Measurements from ENCODE around the gene GOLGA2.

GRCh38 chr9:128253991-128254346 lies 21.8 kb downstream of the GOLGA2 start:
- TF ChIP-seq, protein P1, sequence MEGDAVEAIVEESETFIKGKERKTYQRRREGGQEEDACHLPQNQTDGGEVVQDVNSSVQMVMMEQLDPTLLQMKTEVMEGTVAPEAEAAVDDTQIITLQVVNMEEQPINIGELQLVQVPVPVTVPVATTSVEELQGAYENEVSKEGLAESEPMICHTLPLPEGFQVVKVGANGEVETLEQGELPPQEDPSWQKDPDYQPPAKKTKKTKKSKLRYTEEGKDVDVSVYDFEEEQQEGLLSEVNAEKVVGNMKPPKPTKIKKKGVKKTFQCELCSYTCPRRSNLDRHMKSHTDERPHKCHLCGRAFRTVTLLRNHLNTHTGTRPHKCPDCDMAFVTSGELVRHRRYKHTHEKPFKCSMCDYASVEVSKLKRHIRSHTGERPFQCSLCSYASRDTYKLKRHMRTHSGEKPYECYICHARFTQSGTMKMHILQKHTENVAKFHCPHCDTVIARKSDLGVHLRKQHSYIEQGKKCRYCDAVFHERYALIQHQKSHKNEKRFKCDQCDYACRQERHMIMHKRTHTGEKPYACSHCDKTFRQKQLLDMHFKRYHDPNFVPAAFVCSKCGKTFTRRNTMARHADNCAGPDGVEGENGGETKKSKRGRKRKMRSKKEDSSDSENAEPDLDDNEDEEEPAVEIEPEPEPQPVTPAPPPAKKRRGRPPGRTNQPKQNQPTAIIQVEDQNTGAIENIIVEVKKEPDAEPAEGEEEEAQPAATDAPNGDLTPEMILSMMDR (CRISPR knock-in tag; IDR thresholded peaks at IDR 0.05), result no peak
- TF ChIP-seq ZNF589 (CRISPR knock-in tag; conservative IDR thresholded peaks at IDR 0.05) (no peak), ZNF773 (CRISPR knock-in tag; IDR thresholded peaks at IDR 0.05; ENCODE audit: borderline replicate concordance) (no peak), ARID2 (CRISPR knock-in tag; IDR thresholded peaks at IDR 0.05; ENCODE audit: borderline replicate concordance) (no peak), JUN (CRISPR knock-in tag; IDR thresholded peaks at IDR 0.05) (no peak), POLR2AphosphoS5 (IDR thresholded peaks at IDR 0.05; ENCODE audit: low read depth, low read length) (no peak), TARDBP (CRISPR knock-in tag; IDR thresholded peaks at IDR 0.05) (no peak), HIVEP1 (CRISPR knock-in tag; IDR thresholded peaks at IDR 0.05) (no peak), TBL1XR1 (IDR thresholded peaks at IDR 0.05; ENCODE audit: borderline replicate concordance, low read length, partially characterized antibody) (no peak)
- TF ChIP-seq, protein P2, sequence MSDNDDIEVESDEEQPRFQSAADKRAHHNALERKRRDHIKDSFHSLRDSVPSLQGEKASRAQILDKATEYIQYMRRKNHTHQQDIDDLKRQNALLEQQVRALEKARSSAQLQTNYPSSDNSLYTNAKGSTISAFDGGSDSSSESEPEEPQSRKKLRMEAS (IDR thresholded peaks at IDR 0.05), result no peak

All from HepG2 (cell line).